GM21717 (cell line): Measurements from ENCODE around the gene FBXO42.
"Not testable (repeated sequence)": the region's sequence is repeated elsewhere in the genome, so short reads cannot be mapped to it uniquely, and the experiment has no call there.

Experiments
- ATAC-seq: cut with Tn5 transposase; IDR thresholded peaks from one replicate; pipeline ENCODE4 v1.9.1; 2021; ENCODE audit warnings: mild to moderate bottlenecking, moderate library complexity; ENCODE audit not compliant: unreplicated experiment

The FBXO42 gene

GRCh38 chr1:16222716-16223115, 129.6 kb downstream of the FBXO42 start:
- ATAC-seq = not testable (repeated sequence)

GRCh38 chr1:16221499-16221898, 130.8 kb downstream of the FBXO42 start:
- ATAC-seq = no peak

- no peak for ATAC-seq
Observed at GRCh38 chr1:16219968-16220500, 132.2 kb downstream of the FBXO42 start.

- no peak for ATAC-seq
Observed at GRCh38 chr1:16218674-16219071, 133.6 kb downstream of the FBXO42 start.

- ATAC-seq = no peak
Observed at GRCh38 chr1:16218014-16218673, 134.1 kb downstream of the FBXO42 start.

- peak; percentile 82 for ATAC-seq
Observed at GRCh38 chr1:16217061-16217785, 135.1 kb downstream of the FBXO42 start.

- ATAC-seq = no peak
Observed at GRCh38 chr1:16215882-16216753, 136.2 kb downstream of the FBXO42 start.

- ATAC-seq = not testable (repeated sequence)
Observed at GRCh38 chr1:16215240-16215639, 137.0 kb downstream of the FBXO42 start.

GRCh38 chr1:16213544-16213943, 138.7 kb downstream of the FBXO42 start:
- ATAC-seq = not testable (repeated sequence)

- ATAC-seq = no peak
Observed at GRCh38 chr1:16213013-16213412, 139.3 kb downstream of the FBXO42 start.

- ATAC-seq = no peak
Observed at GRCh38 chr1:16212251-16212961, 139.9 kb downstream of the FBXO42 start, which contains the start of gene ARHGEF19. TSS of gene ARHGEF19 (minus strand) at chr1:16212652. CDS start at chr1:16209054, 3,598 bp downstream.

- no peak for ATAC-seq
Observed at GRCh38 chr1:16211824-16212223, 140.5 kb downstream of the FBXO42 start.

- ATAC-seq = no peak
Observed at GRCh38 chr1:16210581-16210980, 141.7 kb downstream of the FBXO42 start.

- ATAC-seq = no peak
Observed at GRCh38 chr1:16209847-16210407, 142.4 kb downstream of the FBXO42 start.

- ATAC-seq = no peak
Observed at GRCh38 chr1:16209132-16209846, 143.0 kb downstream of the FBXO42 start.

GRCh38 chr1:16208270-16208987, 143.9 kb downstream of the FBXO42 start:
- ATAC-seq = no peak

GRCh38 chr1:16207318-16208269, 144.7 kb downstream of the FBXO42 start:
- ATAC-seq = no peak
